KOPT-K1 (cell line): ENCODE data around the gene MAMLD1.

ENCODE experiments used
- H3K27ac ChIP-seq: fragments of 200-600 bp; sonication (generic); 2 replicates; pipeline ENCODE4 v1.5.1; 2016; ENCODE audit warnings: antibody characterized with exemption, mild to moderate bottlenecking, low read depth, low read length; ENCODE audit not compliant: poor library complexity, severe bottlenecking
- H3K36me3 ChIP-seq: fragments of 200-600 bp; sonication (generic); 2 replicates; pipeline ENCODE4 v1.5.1; 2017; ENCODE audit warnings: antibody characterized with exemption, mild to moderate bottlenecking, low read length, moderate library complexity; ENCODE audit not compliant: insufficient read depth
- H3K9me3 ChIP-seq: fragments of 200-600 bp; sonication (generic); 2 replicates; pipeline ENCODE4 v1.5.1; 2017; ENCODE audit warnings: antibody characterized with exemption, low read length, mild to moderate bottlenecking; ENCODE audit not compliant: insufficient read depth, poor library complexity, severe bottlenecking

The MAMLD1 gene

GRCh38 chrX:150408561-150408960, 45.4 kb downstream of the MAMLD1 start:
- Histone ChIP-seq H3K36me3 (no peaks in the 10 kb centered on the region), H3K9me3 (no peaks in the 10 kb centered on the region), H3K27ac (no peak overlapping the region)

GRCh38 chrX:150409486-150409885, 46.4 kb downstream of the MAMLD1 start:
- Histone ChIP-seq H3K9me3 (no peaks in the 10 kb centered on the region), H3K36me3 (no peaks in the 10 kb centered on the region), H3K27ac (no peak overlapping the region)

GRCh38 chrX:150409964-150410363, 46.8 kb downstream of the MAMLD1 start:
- no peak overlapping the region for H3K27ac ChIP-seq
- H3K9me3 ChIP-seq = no peaks in the 10 kb centered on the region

GRCh38 chrX:150410513-150410912, 47.4 kb downstream of the MAMLD1 start:
- Histone ChIP-seq H3K36me3 (no peaks in the 10 kb centered on the region), H3K27ac (no peak overlapping the region), H3K9me3 (no peaks in the 10 kb centered on the region)

More at GRCh38 chrX:150409964-150410363, 46.8 kb downstream of the MAMLD1 start:
- no peaks in the 10 kb centered on the region for H3K36me3 ChIP-seq

GRCh38 chrX:150411656-150412055, 48.5 kb downstream of the MAMLD1 start:
- Histone ChIP-seq H3K36me3 (no peaks in the 10 kb centered on the region), H3K27ac (no peak overlapping the region), H3K9me3 (no peaks in the 10 kb centered on the region)

- Histone ChIP-seq H3K9me3 (no peaks in the 10 kb centered on the region), H3K27ac (no peak overlapping the region), H3K36me3 (no peaks in the 10 kb centered on the region)
Measured at GRCh38 chrX:150414228-150414627, 51.1 kb downstream of the MAMLD1 start.

- Histone ChIP-seq H3K27ac (no peak overlapping the region), H3K9me3 (no peaks in the 10 kb centered on the region), H3K36me3 (no peaks in the 10 kb centered on the region)
Measured at GRCh38 chrX:150416469-150416868, 53.4 kb downstream of the MAMLD1 start.

- Histone ChIP-seq H3K9me3 (no peaks in the 10 kb centered on the region), H3K36me3 (no peaks in the 10 kb centered on the region), H3K27ac (no peak overlapping the region)
Measured at GRCh38 chrX:150421816-150422215, 58.7 kb downstream of the MAMLD1 start.

GRCh38 chrX:150429594-150429993, 66.5 kb downstream of the MAMLD1 start:
- no peak overlapping the region for H3K27ac ChIP-seq
- no peaks in the 10 kb centered on the region for H3K36me3 ChIP-seq

GRCh38 chrX:150436195-150436594, 73.1 kb downstream of the MAMLD1 start:
- no peak overlapping the region for H3K27ac ChIP-seq
- H3K36me3 ChIP-seq = no peaks in the 10 kb centered on the region
- no peaks in the 10 kb centered on the region for H3K9me3 ChIP-seq

More at GRCh38 chrX:150429594-150429993, 66.5 kb downstream of the MAMLD1 start:
- H3K9me3 ChIP-seq = no peaks in the 10 kb centered on the region

GRCh38 chrX:150438165-150438564, 75.0 kb downstream of the MAMLD1 start:
- Histone ChIP-seq H3K9me3 (no peaks in the 10 kb centered on the region), H3K27ac (no peak overlapping the region), H3K36me3 (no peaks in the 10 kb centered on the region)

GRCh38 chrX:150446151-150446550, 83.0 kb downstream of the MAMLD1 start:
- Histone ChIP-seq H3K27ac (no peak overlapping the region), H3K36me3 (no peaks in the 10 kb centered on the region), H3K9me3 (no peaks in the 10 kb centered on the region)

GRCh38 chrX:150446995-150447394, 83.9 kb downstream of the MAMLD1 start:
- Histone ChIP-seq H3K27ac (no peak overlapping the region), H3K36me3 (no peaks in the 10 kb centered on the region), H3K9me3 (no peaks in the 10 kb centered on the region)

GRCh38 chrX:150449313-150449712, 86.2 kb downstream of the MAMLD1 start:
- no peaks in the 10 kb centered on the region for H3K36me3 ChIP-seq
- H3K27ac ChIP-seq = no peak overlapping the region
- H3K9me3 ChIP-seq = no peaks in the 10 kb centered on the region

- no peaks in the 10 kb centered on the region for H3K36me3 ChIP-seq
- no peaks in the 10 kb centered on the region for H3K9me3 ChIP-seq
- no peak overlapping the region for H3K27ac ChIP-seq
Measured at GRCh38 chrX:150450519-150451177, 87.5 kb downstream of the MAMLD1 start.

- H3K9me3 ChIP-seq = no peaks in the 10 kb centered on the region
- no peaks in the 10 kb centered on the region for H3K36me3 ChIP-seq
- no peak overlapping the region for H3K27ac ChIP-seq
Measured at GRCh38 chrX:150451953-150452352, 88.8 kb downstream of the MAMLD1 start.
